ENCODE data around the gene CDCA3. TPM values are rescaled to one million over a fixed set of nuclear protein-coding genes. Genes with fewer than 3 reads are reported as not detected.

CDCA3 gene
- total and polyA plus RNA-seq, 2 of the 4 experiments (the other 2 are of a cell fraction) = 23.5 to 61.0 TPM

DNA sequence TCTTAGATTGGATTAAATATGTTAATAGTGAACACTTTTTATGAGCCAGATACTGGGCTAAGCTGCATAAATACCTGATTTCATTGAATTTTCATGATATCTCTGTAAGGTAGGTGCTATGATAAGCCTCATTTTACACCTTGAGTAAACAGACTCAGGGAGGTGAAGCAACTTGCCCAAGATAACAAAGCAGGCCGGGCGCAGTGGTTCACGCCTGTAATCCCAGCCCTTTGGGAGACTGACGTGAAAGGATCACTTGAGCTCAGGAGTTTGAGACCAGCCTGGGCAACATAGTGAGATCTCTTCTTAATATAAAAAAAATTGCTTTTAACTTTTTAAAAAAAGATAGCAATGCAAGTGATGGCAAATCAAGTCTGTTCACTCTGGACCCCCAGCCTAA lies 9.0 kb downstream of the CDCA3 start:
- ChIA-PET POLR2A (ENCODE audit: unreplicated experiment) (interaction anchor here (1.1 kb wide), 1 partner anchor 11 kb away, joined by 3 read pairs; no protein-coding TSS in a partner anchor), CTCF (interaction anchor here (1.3 kb wide), 1 partner anchor 11 kb away, joined by 3 read pairs; no protein-coding TSS in a partner anchor)
- dilution Hi-C loops (cut with HindIII; ENCODE audit: low sequenced_read_pairs, unreplicated experiment) (no loop called here), in situ Hi-C loops (cut with MboI; ENCODE audit: low sequenced_read_pairs) (no loop called here), intact Hi-C loops (cut with micrococcal nuclease) (no loop called here)
- H2BK15ac ChIP-seq (ENCODE audit: low read depth, low read length) = no peak overlapping the region
- no peak overlapping the region for H3K4me3 ChIP-seq (ENCODE audit: insufficient read depth, low read depth, low read length)
- no peak overlapping the region for H4K91ac ChIP-seq (ENCODE audit: insufficient read depth, low read depth, low read length)
- no peak overlapping the region for H2BK5ac ChIP-seq (ENCODE audit: low read depth, low read length, poor library complexity, severe bottlenecking)
- ATAC-seq (ENCODE audit: low read depth) (no peak), DNase-seq (no peak)
- H2BK120ac ChIP-seq (ENCODE audit: low read depth, low read length) = no peak overlapping the region
- no peak overlapping the region for H3K4me2 ChIP-seq (ENCODE audit: low read depth, low read length)
- H3K27me3 ChIP-seq (ENCODE audit: control insufficient read depth, insufficient read depth, low read length) = no peaks in the 10 kb centered on the region
- TF ChIP-seq USF2 (IDR thresholded peaks at IDR 0.05; ENCODE audit: low read depth, low read length) (no peak), POLR2A (IDR thresholded peaks at IDR 0.05; ENCODE audit: low read depth, low read length) (no peak), MXI1 (IDR thresholded peaks at IDR 0.05; ENCODE audit: borderline replicate concordance, low read depth, low read length) (no peak), MAFK (IDR thresholded peaks at IDR 0.05; ENCODE audit: low read depth, low read length) (no peak), BHLHE40 (IDR thresholded peaks at IDR 0.05; ENCODE audit: low read depth, low read length) (no peak), RFX5 (IDR thresholded peaks at IDR 0.05; ENCODE audit: low read depth, low read length) (no peak), SMC3 (IDR thresholded peaks at IDR 0.05; ENCODE audit: low read depth, low read length) (no peak), CEBPB (IDR thresholded peaks at IDR 0.05; ENCODE audit: low read depth, low read length) (no peak), CHD1 (IDR thresholded peaks at IDR 0.05; ENCODE audit: low read depth, low read length) (no peak), FOS (IDR thresholded peaks at IDR 0.05; ENCODE audit: low read depth, low read length) (no peak), MAZ (IDR thresholded peaks at IDR 0.05; ENCODE audit: borderline replicate concordance, low read depth, low read length) (no peak), NFE2L2 (IDR thresholded peaks at IDR 0.05; ENCODE audit: low read depth, low read length) (no peak), RAD21 (IDR thresholded peaks at IDR 0.05; ENCODE audit: low read length) (no peak), RCOR1 (IDR thresholded peaks at IDR 0.05; ENCODE audit: insufficient replicate concordance, low read length) (no peak)
- TF ChIP-seq, protein P1, sequence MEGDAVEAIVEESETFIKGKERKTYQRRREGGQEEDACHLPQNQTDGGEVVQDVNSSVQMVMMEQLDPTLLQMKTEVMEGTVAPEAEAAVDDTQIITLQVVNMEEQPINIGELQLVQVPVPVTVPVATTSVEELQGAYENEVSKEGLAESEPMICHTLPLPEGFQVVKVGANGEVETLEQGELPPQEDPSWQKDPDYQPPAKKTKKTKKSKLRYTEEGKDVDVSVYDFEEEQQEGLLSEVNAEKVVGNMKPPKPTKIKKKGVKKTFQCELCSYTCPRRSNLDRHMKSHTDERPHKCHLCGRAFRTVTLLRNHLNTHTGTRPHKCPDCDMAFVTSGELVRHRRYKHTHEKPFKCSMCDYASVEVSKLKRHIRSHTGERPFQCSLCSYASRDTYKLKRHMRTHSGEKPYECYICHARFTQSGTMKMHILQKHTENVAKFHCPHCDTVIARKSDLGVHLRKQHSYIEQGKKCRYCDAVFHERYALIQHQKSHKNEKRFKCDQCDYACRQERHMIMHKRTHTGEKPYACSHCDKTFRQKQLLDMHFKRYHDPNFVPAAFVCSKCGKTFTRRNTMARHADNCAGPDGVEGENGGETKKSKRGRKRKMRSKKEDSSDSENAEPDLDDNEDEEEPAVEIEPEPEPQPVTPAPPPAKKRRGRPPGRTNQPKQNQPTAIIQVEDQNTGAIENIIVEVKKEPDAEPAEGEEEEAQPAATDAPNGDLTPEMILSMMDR (conservative IDR thresholded peaks at IDR 0.05; ENCODE audit: low read depth, low read length) = no peak
- TF ChIP-seq, protein P2, sequence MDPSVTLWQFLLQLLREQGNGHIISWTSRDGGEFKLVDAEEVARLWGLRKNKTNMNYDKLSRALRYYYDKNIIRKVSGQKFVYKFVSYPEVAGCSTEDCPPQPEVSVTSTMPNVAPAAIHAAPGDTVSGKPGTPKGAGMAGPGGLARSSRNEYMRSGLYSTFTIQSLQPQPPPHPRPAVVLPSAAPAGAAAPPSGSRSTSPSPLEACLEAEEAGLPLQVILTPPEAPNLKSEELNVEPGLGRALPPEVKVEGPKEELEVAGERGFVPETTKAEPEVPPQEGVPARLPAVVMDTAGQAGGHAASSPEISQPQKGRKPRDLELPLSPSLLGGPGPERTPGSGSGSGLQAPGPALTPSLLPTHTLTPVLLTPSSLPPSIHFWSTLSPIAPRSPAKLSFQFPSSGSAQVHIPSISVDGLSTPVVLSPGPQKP (IDR thresholded peaks at IDR 0.05; ENCODE audit: borderline replicate concordance, low read depth, low read length) = no peak
- H3K4me1 ChIP-seq (ENCODE audit: control insufficient read depth, insufficient read depth, low read length) = no peaks in the 10 kb centered on the region
- H3K79me1 ChIP-seq (ENCODE audit: low read depth in 1 of 2, low read length in 2 of 2) = peaks cover 3 to 7% of the 10 kb centered on the region in 2 experiments; a peak in 3 of 4 replicates
- no CpG with 5 or more reads among the region's 4 CpGs for WGBS, 2 experiments (ENCODE audit: extremely low coverage in 2 of 2, insufficient read length in 1 of 2)
- no peak overlapping the region for H2AK9ac ChIP-seq (replicated peaks; ENCODE audit: low read depth, low read length, poor library complexity)
- no peaks in the 10 kb centered on the region for H3K9me3 ChIP-seq (ENCODE audit: control insufficient read depth, insufficient read depth, low read length)
- H3K56ac ChIP-seq (ENCODE audit: extremely low read depth, insufficient read depth, low read length) = no peak overlapping the region
- H3K9me1 ChIP-seq (ENCODE audit: insufficient read depth, low read length) = no peaks in the 10 kb centered on the region
- H3K9ac ChIP-seq (ENCODE audit: low read depth, low read length) = no peak overlapping the region
- no TSS peak for BruUV-seq (replicated peaks)
- peaks cover 76% of the 10 kb centered on the region for H3K36me3 ChIP-seq (ENCODE audit: control insufficient read depth, insufficient read depth, low read length)
- H3K14ac ChIP-seq (replicated peaks; ENCODE audit: low read depth, low read length) = no peak overlapping the region
- no peak overlapping the region for H3K18ac ChIP-seq (ENCODE audit: low read depth, low read length)
- no peak overlapping the region for H2AFZ ChIP-seq (replicated peaks; ENCODE audit: low read length, poor library complexity)
- no peak overlapping the region for H3K23ac ChIP-seq (ENCODE audit: low read depth, low read length)
- no peak overlapping the region for H4K5ac ChIP-seq (ENCODE audit: low read depth, low read length)
- no peak overlapping the region for H3K4ac ChIP-seq (ENCODE audit: low read depth, low read length)
- no peak overlapping the region for H3K27ac ChIP-seq (ENCODE audit: insufficient read depth, low read length)
- H4K8ac ChIP-seq (ENCODE audit: low read depth in 2 of 2, low read length in 2 of 2) = no peak overlapping the region
- no peak overlapping the region for H2BK20ac ChIP-seq (ENCODE audit: low read depth, low read length)
- no peaks in the 10 kb centered on the region; the same call in 1 of the 2 replicates for H4K20me1 ChIP-seq (ENCODE audit: insufficient read depth, low read length)
- H2AK5ac ChIP-seq (ENCODE audit: low read depth, low read length) = no peak overlapping the region
